BLaER1 (cell line): Measurements from ENCODE around the gene ALDH3A2.

ENCODE experiments used
- H3K27ac ChIP-seq: shearing (Covaris generic); formaldehyde crosslinking; 2 replicates; pipeline ENCODE4 v1.8.1; 2022
- H3K27me3 ChIP-seq: shearing (Covaris generic); formaldehyde crosslinking; 2 replicates; pipeline ENCODE4 v1.8.1; 2022
- H3K36me3 ChIP-seq: shearing (Covaris generic); formaldehyde crosslinking; 2 replicates; pipeline ENCODE4 v1.8.1; 2022
- H3K4me1 ChIP-seq: shearing (Covaris generic); formaldehyde crosslinking; 2 replicates; pipeline ENCODE4 v1.8.1; 2022
- H3K4me2 ChIP-seq: shearing (Covaris generic); formaldehyde crosslinking; 2 replicates; pipeline ENCODE4 v1.8.1; 2022
- H3K4me3 ChIP-seq: shearing (Covaris generic); formaldehyde crosslinking; 2 replicates; pipeline ENCODE4 v1.8.1; 2022
- H3K9ac ChIP-seq: shearing (Covaris generic); formaldehyde crosslinking; 2 replicates; pipeline ENCODE4 v1.8.1; 2022
- H3K9me3 ChIP-seq: shearing (Covaris generic); formaldehyde crosslinking; 2 replicates; pipeline ENCODE4 v1.8.1; 2022
- H4K20me1 ChIP-seq: shearing (Covaris generic); formaldehyde crosslinking; 2 replicates; pipeline ENCODE4 v1.8.1; 2022
- Cebpa-rat ChIP-seq: shearing (Covaris generic); IDR thresholded peaks from 2 replicates; pipeline ENCODE4 v1.8.1; 2022

The ALDH3A2 gene

DNA sequence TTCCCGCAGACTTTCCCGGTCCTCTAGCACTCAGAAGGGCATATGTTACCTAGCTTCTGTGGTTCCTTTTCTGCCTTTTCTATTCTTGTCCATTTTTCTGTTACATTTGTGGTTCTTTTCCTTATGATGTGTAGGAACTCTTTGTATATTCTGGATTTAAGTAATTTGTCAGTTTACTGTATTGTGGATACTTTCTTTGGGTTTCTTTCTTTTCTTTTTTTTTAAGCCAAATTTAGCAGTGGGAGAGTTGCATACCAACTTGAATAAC, 657 bp downstream of the ALDH3A2 start:
- peak overlapping the region; percentile 76 for H3K4me2 ChIP-seq
- peaks cover 18% of the 10 kb centered on the region for H3K9me3 ChIP-seq
- H3K4me1 ChIP-seq, result peaks cover 45% of the 10 kb centered on the region
- TF ChIP-seq Cebpa-rat, result no peak
- H4K20me1 ChIP-seq, result no peaks in the 10 kb centered on the region
- H3K36me3 ChIP-seq, result peaks cover 25% of the 10 kb centered on the region
- H3K4me3 ChIP-seq, result peak overlapping the region; percentile 86
- H3K27ac ChIP-seq, result peak overlapping the region; percentile 73
- no peaks in the 10 kb centered on the region for H3K27me3 ChIP-seq
- H3K9ac ChIP-seq, result peak overlapping the region; percentile 78

- H3K4me3 ChIP-seq, result no peak overlapping the region
- no peaks in the 10 kb centered on the region for H4K20me1 ChIP-seq
- H3K36me3 ChIP-seq, result peaks cover 41% of the 10 kb centered on the region
- H3K4me1 ChIP-seq, result peaks cover 45% of the 10 kb centered on the region
- H3K27me3 ChIP-seq, result no peaks in the 10 kb centered on the region
- H3K27ac ChIP-seq, result no peak overlapping the region
- TF ChIP-seq Cebpa-rat, result no peak
- peak overlapping the region; percentile 76 for H3K4me2 ChIP-seq
- H3K9ac ChIP-seq, result no peak overlapping the region
- H3K9me3 ChIP-seq, result peaks cover 28% of the 10 kb centered on the region
Observed at GRCh38 chr17:19650826-19651225, 2.3 kb downstream of the ALDH3A2 start.

DNA sequence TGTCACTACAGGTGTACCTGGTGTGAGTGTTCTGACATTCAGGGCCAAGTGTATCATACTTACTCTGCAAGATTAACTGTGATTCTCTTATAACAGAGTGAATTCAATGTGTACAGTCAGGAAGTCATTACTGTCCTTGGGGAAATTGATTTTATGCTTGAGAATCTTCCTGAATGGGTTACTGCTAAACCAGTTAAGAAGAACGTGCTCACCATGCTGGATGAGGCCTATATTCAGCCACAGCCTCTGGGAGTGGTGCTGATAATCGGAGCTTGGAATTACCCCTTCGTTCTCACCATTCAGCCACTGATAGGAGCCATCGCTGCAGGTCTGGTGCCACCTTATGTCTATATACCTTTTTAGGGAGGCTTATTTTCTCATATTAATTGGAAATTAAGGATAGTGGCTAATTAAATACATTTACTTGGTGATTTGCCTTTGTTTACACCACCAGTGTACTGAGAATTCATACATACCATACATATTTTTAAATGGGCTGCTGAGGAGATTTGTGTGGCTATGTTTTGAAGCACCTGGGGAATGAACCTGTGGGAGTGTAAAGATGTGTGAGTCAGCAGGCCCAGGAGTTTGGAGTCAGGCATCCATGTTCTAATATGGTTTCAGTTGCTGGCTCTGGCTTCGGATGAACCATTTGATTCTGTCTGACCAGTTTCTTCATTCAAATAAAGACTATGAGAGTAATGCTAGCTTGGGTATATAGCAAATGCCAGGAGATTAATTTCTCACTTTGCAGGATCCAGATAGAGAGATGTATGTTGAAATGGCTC, 3.1 kb downstream of the ALDH3A2 start:
- Histone ChIP-seq H3K27ac (no peak overlapping the region), H3K4me3 (no peak overlapping the region), H3K36me3 (peaks cover 50% of the 10 kb centered on the region), H4K20me1 (no peaks in the 10 kb centered on the region), H3K4me2 (peak overlapping the region; percentile 76), H3K27me3 (no peaks in the 10 kb centered on the region), H3K9me3 (peaks cover 28% of the 10 kb centered on the region), H3K9ac (no peak overlapping the region), H3K4me1 (peaks cover 49% of the 10 kb centered on the region)
- no peak for TF ChIP-seq Cebpa-rat

GRCh38 chr17:19652595-19652994, 4.0 kb downstream of the ALDH3A2 start:
- no peaks in the 10 kb centered on the region for H3K27me3 ChIP-seq
- H3K9me3 ChIP-seq, result peaks cover 28% of the 10 kb centered on the region
- H3K4me3 ChIP-seq, result no peak overlapping the region
- H3K4me2 ChIP-seq, result no peak overlapping the region
- no peak for TF ChIP-seq Cebpa-rat
- H3K4me1 ChIP-seq, result peaks cover 39% of the 10 kb centered on the region
- H3K9ac ChIP-seq, result no peak overlapping the region
- peaks cover 55% of the 10 kb centered on the region for H3K36me3 ChIP-seq
- H4K20me1 ChIP-seq, result no peaks in the 10 kb centered on the region
- no peak overlapping the region for H3K27ac ChIP-seq

GRCh38 chr17:19654342-19654886, 5.9 kb downstream of the ALDH3A2 start:
- no peak for TF ChIP-seq Cebpa-rat
- H3K4me3 ChIP-seq, result no peak overlapping the region
- no peaks in the 10 kb centered on the region for H4K20me1 ChIP-seq
- H3K27me3 ChIP-seq, result no peaks in the 10 kb centered on the region
- no peak overlapping the region for H3K27ac ChIP-seq
- peaks cover 65% of the 10 kb centered on the region for H3K36me3 ChIP-seq
- no peak overlapping the region for H3K4me2 ChIP-seq
- no peak overlapping the region for H3K9ac ChIP-seq
- peaks cover 28% of the 10 kb centered on the region for H3K9me3 ChIP-seq
- peaks cover 31% of the 10 kb centered on the region for H3K4me1 ChIP-seq

DNA sequence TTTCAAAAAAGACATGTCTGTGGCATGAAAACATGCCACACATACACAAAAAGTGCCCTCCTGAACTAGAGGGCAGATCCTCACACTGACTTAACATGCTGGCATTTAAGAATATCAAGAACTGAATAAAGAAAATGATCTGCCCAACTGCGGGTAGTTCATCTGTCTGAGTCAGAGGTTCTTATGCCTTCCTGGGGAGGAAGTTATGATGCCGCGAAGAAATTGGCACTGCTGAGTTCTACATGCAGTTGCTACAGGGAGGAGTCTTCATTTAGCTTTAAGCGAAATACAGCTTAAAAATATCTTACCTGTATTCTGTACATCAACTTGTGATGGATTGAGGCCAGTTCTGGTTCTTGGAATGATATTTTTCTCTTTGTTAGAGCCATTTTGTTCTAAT, 6.3 kb downstream of the ALDH3A2 start:
- Histone ChIP-seq H3K4me3 (no peak overlapping the region), H4K20me1 (no peaks in the 10 kb centered on the region), H3K4me1 (peaks cover 26% of the 10 kb centered on the region), H3K27ac (no peak overlapping the region), H3K36me3 (peaks cover 70% of the 10 kb centered on the region), H3K27me3 (no peaks in the 10 kb centered on the region), H3K9ac (no peak overlapping the region), H3K4me2 (no peak overlapping the region), H3K9me3 (peaks cover 28% of the 10 kb centered on the region)
- TF ChIP-seq Cebpa-rat, result no peak

GRCh38 chr17:19656336-19656735, 7.8 kb downstream of the ALDH3A2 start:
- H3K27me3 ChIP-seq, result no peaks in the 10 kb centered on the region
- H3K4me2 ChIP-seq, result no peak overlapping the region
- H3K9me3 ChIP-seq, result peaks cover 28% of the 10 kb centered on the region
- no peak overlapping the region for H3K27ac ChIP-seq
- H4K20me1 ChIP-seq, result no peaks in the 10 kb centered on the region
- no peak overlapping the region for H3K9ac ChIP-seq
- H3K4me3 ChIP-seq, result no peak overlapping the region
- H3K36me3 ChIP-seq, result peaks cover 72% of the 10 kb centered on the region
- no peak for TF ChIP-seq Cebpa-rat
- H3K4me1 ChIP-seq, result peaks cover 12% of the 10 kb centered on the region

GRCh38 chr17:19656851-19657581, 8.5 kb downstream of the ALDH3A2 start:
- H3K4me2 ChIP-seq, result no peak overlapping the region
- H3K27me3 ChIP-seq, result no peaks in the 10 kb centered on the region
- H3K4me1 ChIP-seq, result peaks cover 5% of the 10 kb centered on the region; the same call in 1 of the 2 replicates
- no peak overlapping the region for H3K4me3 ChIP-seq
- H3K9ac ChIP-seq, result no peak overlapping the region
- H4K20me1 ChIP-seq, result no peaks in the 10 kb centered on the region
- peaks cover 28% of the 10 kb centered on the region for H3K9me3 ChIP-seq
- no peak overlapping the region for H3K27ac ChIP-seq
- peaks cover 72% of the 10 kb centered on the region for H3K36me3 ChIP-seq
- no peak for TF ChIP-seq Cebpa-rat

GRCh38 chr17:19659366-19660177, 11.0 kb downstream of the ALDH3A2 start:
- no peak overlapping the region for H3K4me3 ChIP-seq

More at GRCh38 chr17:19659366-19660177, 11.0 kb downstream of the ALDH3A2 start:
- Histone ChIP-seq H3K9ac (no peak overlapping the region), H3K4me1 (0 out of 2 replicates have a peak, but pooled peaks cover 4% of the 10 kb centered on the region), H3K27ac (no peak overlapping the region), H3K4me2 (no peak overlapping the region), H4K20me1 (no peaks in the 10 kb centered on the region), H3K27me3 (no peaks in the 10 kb centered on the region), H3K9me3 (peaks cover 7% of the 10 kb centered on the region), H3K36me3 (peaks cover 70% of the 10 kb centered on the region)
- no peak for TF ChIP-seq Cebpa-rat
